ENCODE measurements around the gene CFD. TPM values are rescaled to one million over a fixed set of nuclear protein-coding genes. Genes with fewer than 3 reads are reported as not detected.
"Not testable (repeated sequence)": the region's sequence is repeated elsewhere in the genome, so short reads cannot be mapped to it uniquely, and the experiment has no call there.

The CFD gene
- total RNA-seq, 2 experiments from 2014 or later: 0.40 to 0.63 TPM

- Mint-ChIP-seq H3K36me3 (no peaks in the 10 kb centered on the region), H3K27me3 (peaks cover 31% of the 10 kb centered on the region), H3K27ac (no peak overlapping the region), H3K9me3 (no peaks in the 10 kb centered on the region), H3K4me1 (ENCODE audit: low read depth) (no peaks in the 10 kb centered on the region), H3K4me3 (no peak overlapping the region)
- ChIA-PET CTCF (interaction anchor here (0.9 kb wide), 1 partner anchor 150 kb away, joined by 3 read pairs; the partner anchor contains the start of gene GRIN3B), POLR2A (no interaction called here)
- no peak for DNase-seq
- intact Hi-C loops (cut with micrococcal nuclease): no loop called here
These were observed 9.1 kb upstream of the CFD start for GRCh38 chr19:850221-850978.

- ChIA-PET CTCF (interaction anchor here (0.9 kb wide), 1 partner anchor 150 kb away, joined by 3 read pairs; the partner anchor contains the start of gene GRIN3B), POLR2A (no interaction called here)
- no peak overlapping the region for H3K4me3 Mint-ChIP-seq
- no peaks in the 10 kb centered on the region for H3K36me3 Mint-ChIP-seq
- no peaks in the 10 kb centered on the region for H3K9me3 Mint-ChIP-seq
- intact Hi-C loops (cut with micrococcal nuclease): no loop called here
- H3K4me1 Mint-ChIP-seq (ENCODE audit: low read depth): no peaks in the 10 kb centered on the region
- DNase-seq: no peak
- no peak overlapping the region for H3K27ac Mint-ChIP-seq
- H3K27me3 Mint-ChIP-seq: peaks cover 27% of the 10 kb centered on the region
These were observed 8.5 kb upstream of the CFD start for GRCh38 chr19:850979-851335.

GRCh38 chr19:852136-853013 is 7.1 kb upstream of the CFD start, which contains the start of gene ELANE:
ELANE (plus strand) TSS chr19:852303; CDS start chr19:852329, 26 bp downstream.
- no peaks in the 10 kb centered on the region for H3K36me3 Mint-ChIP-seq
- H3K4me3 Mint-ChIP-seq: no peak within 1 kb of the TSS
- H3K9me3 Mint-ChIP-seq: no peaks in the 10 kb centered on the region
- H3K27me3 Mint-ChIP-seq: peaks cover 18% of the 10 kb centered on the region
- CTCF ChIA-PET: no interaction called here
- no peak within 1 kb of the TSS for H3K27ac Mint-ChIP-seq
- POLR2A ChIA-PET: no interaction called here
- DNase-seq: no peak
- intact Hi-C loops (cut with micrococcal nuclease): no loop called here
- no peaks in the 10 kb centered on the region for H3K4me1 Mint-ChIP-seq (ENCODE audit: low read depth)

GRCh38 chr19:853014-853585 is 6.4 kb upstream of the CFD start:
- peaks cover 15% of the 10 kb centered on the region for H3K27me3 Mint-ChIP-seq
- no peaks in the 10 kb centered on the region for H3K4me1 Mint-ChIP-seq (ENCODE audit: low read depth)
- DNase-seq: no peak
- intact Hi-C loops (cut with micrococcal nuclease): no loop called here
- CTCF ChIA-PET: no interaction called here
- H3K4me3 Mint-ChIP-seq: no peak overlapping the region
- POLR2A ChIA-PET: no interaction called here
- no peak overlapping the region for H3K27ac Mint-ChIP-seq
- no peaks in the 10 kb centered on the region for H3K9me3 Mint-ChIP-seq
- H3K36me3 Mint-ChIP-seq: no peaks in the 10 kb centered on the region

DNA sequence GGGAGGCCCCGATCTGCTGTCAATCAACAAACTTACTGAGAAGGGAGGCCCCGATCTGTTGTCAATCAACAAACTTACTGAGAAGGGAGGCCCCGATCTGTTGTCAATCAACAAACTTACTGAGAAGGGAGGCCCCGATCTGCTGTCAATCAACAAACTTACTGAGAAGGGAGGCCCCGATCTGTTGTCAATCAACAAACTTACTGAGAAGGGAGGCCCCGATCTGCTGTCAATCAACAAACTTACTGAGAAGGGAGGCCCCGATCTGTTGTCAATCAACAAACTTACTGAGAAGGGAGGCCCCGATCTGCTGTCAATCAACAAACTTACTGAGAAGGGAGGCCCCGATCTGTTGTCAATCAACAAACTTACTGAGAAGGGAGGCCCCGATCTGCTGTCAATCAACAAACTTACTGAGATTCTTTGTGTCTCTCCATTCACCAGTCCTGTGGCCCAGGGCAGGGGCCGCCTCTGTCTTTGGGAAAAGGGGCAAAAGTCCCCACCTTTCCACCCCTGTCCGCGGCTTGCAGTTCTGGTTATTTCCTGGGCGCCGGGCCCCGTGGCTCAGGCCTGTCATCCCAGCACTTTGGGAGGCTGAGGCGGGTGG is 5.7 kb upstream of the CFD start:
- H3K4me1 Mint-ChIP-seq (ENCODE audit: low read depth); H3K4me3 Mint-ChIP-seq; POLR2A ChIA-PET; H3K27ac Mint-ChIP-seq; H3K36me3 Mint-ChIP-seq; DNase-seq; H3K9me3 Mint-ChIP-seq; intact Hi-C loops (cut with micrococcal nuclease): not testable (repeated sequence)
- peaks cover 14% of the 10 kb centered on the region for H3K27me3 Mint-ChIP-seq
- CTCF ChIA-PET: interaction anchor here (1.1 kb wide), 1 partner anchor 9 kb away, joined by 5 read pairs; no protein-coding TSS in a partner anchor

GRCh38 chr19:854549-854948 is 4.9 kb upstream of the CFD start:
- Mint-ChIP-seq H3K4me1 (ENCODE audit: low read depth) (no peaks in the 10 kb centered on the region), H3K9me3 (no peaks in the 10 kb centered on the region), H3K27ac (no peak overlapping the region), H3K27me3 (peaks cover 16% of the 10 kb centered on the region), H3K4me3 (no peak overlapping the region), H3K36me3 (no peaks in the 10 kb centered on the region)
- DNase-seq: no peak
- POLR2A ChIA-PET: no interaction called here
- intact Hi-C loops (cut with micrococcal nuclease): no loop called here
- CTCF ChIA-PET: interaction anchor here (0.6 to 1.1 kb wide), 4 partner anchors 9 to 425 kb away, joined by 3 to 5 read pairs (median 3); no protein-coding TSS in a partner anchor

DNA sequence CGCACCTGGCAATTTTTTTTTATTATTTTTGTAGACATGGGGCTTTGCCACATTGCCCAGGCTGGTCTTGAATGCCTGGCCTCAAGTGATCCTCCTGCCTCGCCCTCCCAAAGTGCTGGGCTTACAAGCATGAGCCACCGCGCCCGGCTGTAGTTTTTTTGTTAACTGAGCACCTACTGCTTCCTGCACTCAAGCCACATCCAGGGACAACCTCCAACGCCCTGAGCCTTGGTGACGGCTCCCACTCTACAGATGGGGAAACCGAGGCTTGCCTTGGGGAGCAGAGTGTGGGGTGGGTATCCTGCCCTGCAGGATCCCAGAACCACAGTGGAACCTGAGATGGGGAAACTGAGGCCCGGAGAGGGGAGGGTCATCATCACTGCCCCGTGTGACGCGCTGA is 4.3 kb upstream of the CFD start:
- no peak for DNase-seq
- peaks cover 18% of the 10 kb centered on the region for H3K27me3 Mint-ChIP-seq
- H3K4me1 Mint-ChIP-seq (ENCODE audit: low read depth): no peaks in the 10 kb centered on the region
- H3K9me3 Mint-ChIP-seq: no peaks in the 10 kb centered on the region
- ChIA-PET POLR2A (no interaction called here), CTCF (interaction anchor here (0.6 to 1.6 kb wide), 3 partner anchors 24 to 134 kb away, joined by 3 to 5 read pairs (median 3); partner anchors contain the start of gene WDR18)
- intact Hi-C loops (cut with micrococcal nuclease): no loop called here
- H3K36me3 Mint-ChIP-seq: no peaks in the 10 kb centered on the region
- no peak overlapping the region for H3K27ac Mint-ChIP-seq
- no peak overlapping the region for H3K4me3 Mint-ChIP-seq

DNA sequence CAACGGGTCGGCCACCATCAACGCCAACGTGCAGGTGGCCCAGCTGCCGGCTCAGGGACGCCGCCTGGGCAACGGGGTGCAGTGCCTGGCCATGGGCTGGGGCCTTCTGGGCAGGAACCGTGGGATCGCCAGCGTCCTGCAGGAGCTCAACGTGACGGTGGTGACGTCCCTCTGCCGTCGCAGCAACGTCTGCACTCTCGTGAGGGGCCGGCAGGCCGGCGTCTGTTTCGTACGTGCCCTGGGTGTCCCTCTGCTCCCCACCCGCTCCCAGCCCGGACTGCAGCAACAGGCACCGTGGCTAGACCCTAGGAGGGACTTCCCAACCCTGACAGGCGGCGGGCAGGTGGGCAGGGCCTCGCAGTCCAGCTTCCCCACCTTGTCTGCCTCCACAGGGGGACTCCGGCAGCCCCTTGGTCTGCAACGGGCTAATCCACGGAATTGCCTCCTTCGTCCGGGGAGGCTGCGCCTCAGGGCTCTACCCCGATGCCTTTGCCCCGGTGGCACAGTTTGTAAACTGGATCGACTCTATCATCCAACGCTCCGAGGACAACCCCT is 3.8 kb upstream of the CFD start:
- ChIA-PET CTCF (interaction anchor here (1.0 to 2.3 kb wide), 6 partner anchors 8 to 147 kb away, joined by 3 to 11 read pairs (median 4); partner anchors contain the start of genes MED16, RNU6-9 and WDR18), POLR2A (no interaction called here)
- Mint-ChIP-seq H3K36me3 (no peaks in the 10 kb centered on the region), H3K27me3 (peaks cover 15% of the 10 kb centered on the region), H3K4me3 (no peak overlapping the region), H3K27ac (no peak overlapping the region), H3K9me3 (no peaks in the 10 kb centered on the region), H3K4me1 (ENCODE audit: low read depth) (no peaks in the 10 kb centered on the region)
- DNase-seq: no peak
- intact Hi-C loops (cut with micrococcal nuclease): no loop called here

DNA sequence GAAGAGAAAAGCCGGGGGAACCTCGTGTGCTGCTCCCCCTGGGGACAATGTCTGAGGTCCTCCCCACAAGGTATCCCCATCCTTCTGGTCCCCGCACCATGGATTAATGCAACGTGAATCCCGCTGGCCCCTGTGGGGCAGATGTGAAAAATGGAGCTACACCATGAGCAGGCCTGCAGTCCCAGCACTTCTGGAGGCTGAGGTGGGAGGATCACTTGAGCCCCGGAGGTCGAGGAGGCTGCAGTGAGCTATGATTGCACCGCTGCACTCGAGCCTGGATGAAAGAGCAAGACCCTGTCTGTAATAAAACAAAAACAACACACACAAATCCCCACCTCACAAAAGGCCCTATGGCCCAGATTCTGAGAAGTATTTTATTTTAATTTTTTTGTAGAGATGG is 1.2 kb upstream of the CFD start:
- no peak overlapping the region for H3K27ac Mint-ChIP-seq
- peaks cover 8% of the 10 kb centered on the region for H3K27me3 Mint-ChIP-seq
- intact Hi-C loops (cut with micrococcal nuclease): no loop called here
- DNase-seq: no peak
- peaks cover 8% of the 10 kb centered on the region for H3K4me1 Mint-ChIP-seq (ENCODE audit: low read depth)
- H3K9me3 Mint-ChIP-seq: no peaks in the 10 kb centered on the region
- H3K4me3 Mint-ChIP-seq: no peak overlapping the region
- POLR2A ChIA-PET: no interaction called here
- CTCF ChIA-PET: interaction anchor here (0.6 to 2.0 kb wide), 3 partner anchors 89 to 159 kb away, joined by 3 to 10 read pairs (median 5); partner anchors contain the start of gene WDR18
- no peaks in the 10 kb centered on the region for H3K36me3 Mint-ChIP-seq

DNA sequence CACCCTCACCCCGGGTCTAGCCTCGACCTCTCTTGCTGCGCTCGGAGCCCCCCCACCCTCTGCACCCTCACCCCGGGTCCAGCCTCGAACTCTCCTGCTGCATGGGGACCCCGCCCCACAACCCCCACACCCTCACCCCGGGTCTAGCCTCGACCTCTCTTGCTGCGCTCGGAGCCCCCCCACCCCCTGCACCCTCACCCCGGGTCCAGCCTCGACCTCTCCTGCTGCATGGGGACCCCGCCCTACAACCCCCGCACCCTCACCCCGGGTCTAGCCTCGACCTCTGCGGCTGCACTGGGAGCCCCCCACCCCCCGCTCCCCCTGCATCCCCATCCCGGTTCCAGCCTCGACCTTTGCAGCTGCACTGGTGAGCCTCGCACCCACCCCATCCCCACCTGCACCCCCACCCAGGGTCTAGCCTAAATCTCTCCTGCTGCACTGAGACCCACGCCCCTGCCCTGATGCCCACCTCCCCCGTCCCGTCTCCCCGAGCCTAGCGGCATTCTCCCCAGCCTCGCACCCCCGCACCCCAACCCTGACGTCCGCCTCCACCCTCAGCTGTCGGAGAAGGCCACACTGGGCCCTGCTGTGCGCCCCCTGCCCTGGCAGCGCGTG is 1.8 kb downstream of the CFD start:
- no peaks in the 10 kb centered on the region for H3K9me3 Mint-ChIP-seq
- intact Hi-C loops (cut with micrococcal nuclease): loop anchor here (5.0 kb wide), 1 partner anchor 121 kb away; the partner anchor contains the start of gene WDR18
- no peak for DNase-seq
- peaks cover 14% of the 10 kb centered on the region for H3K4me1 Mint-ChIP-seq (ENCODE audit: low read depth)
- no peaks in the 10 kb centered on the region for H3K36me3 Mint-ChIP-seq
- peaks cover 8% of the 10 kb centered on the region for H3K27me3 Mint-ChIP-seq
- no peak overlapping the region for H3K27ac Mint-ChIP-seq
- POLR2A ChIA-PET: no interaction called here
- CTCF ChIA-PET: interaction anchor here (1.4 kb wide), 1 partner anchor 122 kb away, joined by 4 read pairs; the partner anchor contains the start of gene WDR18
- no peak overlapping the region for H3K4me3 Mint-ChIP-seq
